ENCODE results near the gene SBF1.
"Not testable (repeated sequence)": the region's sequence is repeated elsewhere in the genome, so short reads cannot be mapped to it uniquely, and the experiment has no call there.

Gene SBF1, protein sequence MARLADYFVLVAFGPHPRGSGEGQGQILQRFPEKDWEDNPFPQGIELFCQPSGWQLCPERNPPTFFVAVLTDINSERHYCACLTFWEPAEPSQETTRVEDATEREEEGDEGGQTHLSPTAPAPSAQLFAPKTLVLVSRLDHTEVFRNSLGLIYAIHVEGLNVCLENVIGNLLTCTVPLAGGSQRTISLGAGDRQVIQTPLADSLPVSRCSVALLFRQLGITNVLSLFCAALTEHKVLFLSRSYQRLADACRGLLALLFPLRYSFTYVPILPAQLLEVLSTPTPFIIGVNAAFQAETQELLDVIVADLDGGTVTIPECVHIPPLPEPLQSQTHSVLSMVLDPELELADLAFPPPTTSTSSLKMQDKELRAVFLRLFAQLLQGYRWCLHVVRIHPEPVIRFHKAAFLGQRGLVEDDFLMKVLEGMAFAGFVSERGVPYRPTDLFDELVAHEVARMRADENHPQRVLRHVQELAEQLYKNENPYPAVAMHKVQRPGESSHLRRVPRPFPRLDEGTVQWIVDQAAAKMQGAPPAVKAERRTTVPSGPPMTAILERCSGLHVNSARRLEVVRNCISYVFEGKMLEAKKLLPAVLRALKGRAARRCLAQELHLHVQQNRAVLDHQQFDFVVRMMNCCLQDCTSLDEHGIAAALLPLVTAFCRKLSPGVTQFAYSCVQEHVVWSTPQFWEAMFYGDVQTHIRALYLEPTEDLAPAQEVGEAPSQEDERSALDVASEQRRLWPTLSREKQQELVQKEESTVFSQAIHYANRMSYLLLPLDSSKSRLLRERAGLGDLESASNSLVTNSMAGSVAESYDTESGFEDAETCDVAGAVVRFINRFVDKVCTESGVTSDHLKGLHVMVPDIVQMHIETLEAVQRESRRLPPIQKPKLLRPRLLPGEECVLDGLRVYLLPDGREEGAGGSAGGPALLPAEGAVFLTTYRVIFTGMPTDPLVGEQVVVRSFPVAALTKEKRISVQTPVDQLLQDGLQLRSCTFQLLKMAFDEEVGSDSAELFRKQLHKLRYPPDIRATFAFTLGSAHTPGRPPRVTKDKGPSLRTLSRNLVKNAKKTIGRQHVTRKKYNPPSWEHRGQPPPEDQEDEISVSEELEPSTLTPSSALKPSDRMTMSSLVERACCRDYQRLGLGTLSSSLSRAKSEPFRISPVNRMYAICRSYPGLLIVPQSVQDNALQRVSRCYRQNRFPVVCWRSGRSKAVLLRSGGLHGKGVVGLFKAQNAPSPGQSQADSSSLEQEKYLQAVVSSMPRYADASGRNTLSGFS (N-terminal part only)

DNA sequence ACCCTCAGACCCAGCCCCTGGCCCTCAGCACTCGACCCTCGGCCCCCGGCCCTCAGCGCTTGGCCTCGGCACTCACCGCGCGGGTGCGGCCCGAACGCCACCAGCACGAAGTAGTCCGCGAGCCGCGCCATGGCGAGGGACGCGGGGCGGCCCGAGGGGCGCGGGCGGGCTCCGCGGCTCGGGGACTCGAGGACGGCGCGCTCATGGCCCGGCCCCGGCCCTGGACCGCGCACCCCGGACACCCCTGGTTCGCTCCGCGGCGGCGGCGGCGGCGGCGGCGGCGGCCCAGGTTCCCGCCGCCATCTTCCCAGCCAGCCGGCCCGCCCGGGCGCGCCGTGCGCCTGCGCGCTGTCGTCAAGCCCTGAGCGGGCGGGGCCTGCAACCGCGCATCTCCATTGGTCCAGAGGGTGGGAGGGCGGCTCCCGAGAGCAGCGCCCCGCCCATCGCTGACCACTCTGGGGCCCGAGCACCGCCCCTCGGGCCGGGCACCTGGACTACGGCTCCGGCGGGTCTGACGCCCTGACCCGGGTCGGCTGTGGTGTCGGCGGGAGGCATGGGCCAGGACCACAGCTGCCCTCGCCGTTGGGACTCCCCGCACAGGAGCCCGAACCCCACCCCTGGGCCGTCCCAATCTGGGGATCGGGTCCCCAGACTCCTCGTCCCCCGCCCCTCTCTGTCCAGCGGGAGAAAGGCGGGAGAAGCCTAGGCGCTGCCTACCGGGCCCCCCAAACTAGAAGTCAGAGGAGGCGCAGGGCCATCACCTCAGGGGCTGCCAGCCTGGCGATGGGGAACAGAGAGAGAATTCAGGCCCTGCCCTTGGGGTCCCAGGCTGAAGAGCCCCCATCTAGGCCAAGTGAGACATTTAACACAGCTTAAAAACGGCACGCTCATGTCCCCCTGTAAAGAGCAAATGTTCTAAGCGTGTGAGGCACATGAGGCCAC is at the start of gene SBF1:
TSS of gene SBF1 (minus strand) at position 326 of the 942 bp plus-strand sequence. CDS start at position 131, 195 bp downstream.
- DNase-seq, result peak; percentile 87

DNA sequence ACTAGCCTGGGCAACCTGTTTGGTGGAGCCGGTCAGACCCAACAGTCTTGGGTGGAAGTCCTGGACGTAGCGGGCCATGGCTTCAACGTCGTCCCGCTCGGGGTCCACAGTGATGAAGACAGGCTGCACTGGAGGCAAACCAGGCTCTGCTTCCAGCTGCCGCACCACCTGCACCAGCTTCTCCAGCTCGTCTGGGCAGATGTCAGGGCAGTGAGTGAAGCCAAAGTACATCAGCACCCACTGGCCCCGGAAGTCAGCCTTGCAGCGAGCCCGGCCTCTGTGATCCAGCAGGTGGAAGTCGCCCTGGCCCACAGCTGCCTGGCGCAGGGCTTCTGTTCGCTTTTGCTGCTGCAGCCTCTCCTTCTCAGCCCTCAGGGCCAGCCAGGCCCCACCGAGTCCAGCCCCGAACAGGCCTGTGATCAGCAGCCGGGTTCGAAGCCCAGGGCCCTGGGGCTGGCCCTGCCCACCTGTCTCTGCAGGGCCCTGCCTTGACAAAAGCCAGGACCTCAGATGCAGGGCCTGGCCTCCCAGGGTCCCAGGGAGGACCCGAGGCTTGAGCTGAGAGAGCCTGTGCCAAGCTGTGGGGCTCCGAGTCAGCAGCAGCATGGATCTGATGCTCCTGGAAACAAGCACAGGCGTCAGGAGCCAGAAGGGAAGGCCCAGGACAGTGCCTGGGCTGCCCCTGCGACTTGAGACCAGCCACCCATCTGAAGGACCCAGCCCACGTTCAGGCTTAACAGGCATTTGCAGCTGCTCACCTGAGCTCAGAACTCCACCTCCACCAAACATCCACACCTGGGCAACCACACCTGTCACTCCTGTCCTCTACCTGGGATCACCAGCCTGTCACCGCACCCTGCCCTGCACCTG is 49.2 kb upstream of the SBF1 start:
- no peak for DNase-seq

DNA sequence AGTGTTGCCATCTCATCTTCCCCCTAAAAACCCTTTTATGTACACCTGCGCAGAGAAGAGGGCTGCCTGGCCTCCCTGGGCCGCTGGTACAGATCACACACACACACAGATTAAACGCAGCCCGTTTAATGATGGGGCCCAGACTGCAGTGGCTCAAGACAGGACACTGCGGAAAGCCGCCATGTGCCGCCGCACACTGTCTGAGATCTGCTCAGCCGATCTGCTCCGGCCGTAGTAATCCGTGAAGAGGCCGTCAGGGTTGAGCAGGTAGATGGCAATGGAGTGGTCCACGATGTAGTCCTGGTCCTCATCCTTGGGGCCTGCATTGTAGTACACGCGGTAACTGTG is 48.6 kb upstream of the SBF1 start:
- DNase-seq, result no peak

DNA sequence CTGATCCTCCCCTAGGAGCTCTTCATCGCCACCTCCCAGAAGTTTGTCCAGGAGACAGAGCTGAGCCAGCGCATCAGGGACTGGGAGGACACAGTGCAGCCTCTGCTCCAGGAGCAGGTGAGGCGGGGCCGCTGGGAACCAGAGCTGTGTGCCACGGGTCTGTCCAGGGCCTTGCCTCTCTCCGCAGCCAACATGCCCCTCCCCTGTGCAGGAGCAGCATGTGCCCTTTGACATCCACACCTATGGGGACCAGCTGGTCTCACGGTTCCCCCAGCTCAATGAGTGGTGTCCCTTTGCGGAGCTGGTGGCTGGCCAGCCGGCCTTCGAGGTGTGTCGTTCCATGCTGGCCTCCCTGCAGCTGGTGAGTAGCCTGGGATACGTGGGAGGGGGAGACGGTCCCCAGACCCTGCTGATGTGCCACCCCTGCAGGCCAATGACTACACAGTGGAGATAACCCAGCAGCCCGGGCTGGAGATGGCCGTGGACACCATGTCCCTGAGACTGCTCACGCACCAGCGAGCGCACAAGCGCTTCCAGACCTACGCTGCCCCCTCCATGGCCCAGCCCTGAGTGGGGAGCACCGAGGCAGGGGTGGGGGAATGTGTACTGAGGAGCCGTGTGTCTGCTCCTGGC is 48.1 kb upstream of the SBF1 start:
- DNase-seq, result no peak

DNA sequence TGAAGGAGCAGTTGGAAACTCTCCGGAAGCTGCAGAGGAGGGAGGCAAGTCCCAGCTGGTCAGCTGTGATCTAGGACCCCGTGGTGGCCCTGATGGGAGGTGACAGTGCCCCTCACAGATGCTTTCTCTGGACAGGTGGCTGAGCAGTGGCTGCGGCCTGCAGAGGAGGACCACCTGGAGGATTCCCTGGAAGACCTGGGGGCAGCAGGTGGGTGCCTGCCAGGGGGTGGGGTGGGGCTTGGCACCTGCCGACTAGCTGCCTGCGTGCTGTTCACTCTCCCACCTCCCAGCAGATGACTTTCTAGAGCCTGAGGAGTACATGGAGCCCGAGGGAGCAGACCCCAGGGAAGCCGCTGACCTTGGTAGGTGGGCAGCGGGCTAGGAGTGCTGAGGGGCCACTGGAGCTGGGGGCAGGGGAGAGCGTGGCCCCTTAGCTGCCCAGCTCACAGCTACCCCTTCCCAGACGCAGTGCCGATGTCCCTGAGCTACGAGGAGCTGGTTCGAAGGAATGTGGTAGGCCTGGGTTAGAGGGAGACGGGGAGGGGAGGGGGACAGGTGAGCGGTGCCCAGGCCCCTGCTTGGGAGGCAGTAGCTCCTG is 47.5 kb upstream of the SBF1 start:
- DNase-seq, result no peak

DNA sequence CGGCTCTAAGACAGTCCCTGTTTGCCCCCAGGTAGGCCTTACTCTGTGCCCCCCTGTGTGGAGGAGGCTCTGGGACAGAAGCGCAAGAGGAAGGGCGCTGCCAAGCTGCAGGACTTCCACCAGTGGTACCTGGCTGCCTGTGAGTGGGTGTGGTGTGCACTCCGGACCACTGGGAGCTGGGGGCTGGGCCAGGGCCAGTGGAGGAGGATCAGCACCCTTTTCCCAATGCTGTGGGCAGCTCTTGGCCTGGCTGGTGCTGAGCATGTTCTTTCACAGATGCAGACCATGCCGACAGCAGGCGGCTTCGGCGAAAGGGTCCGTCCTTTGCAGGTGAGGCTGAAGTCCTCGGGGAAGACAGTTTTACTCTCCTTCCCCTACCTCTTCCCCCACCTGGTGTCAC is 46.9 kb upstream of the SBF1 start:
- DNase-seq, result no peak

DNA sequence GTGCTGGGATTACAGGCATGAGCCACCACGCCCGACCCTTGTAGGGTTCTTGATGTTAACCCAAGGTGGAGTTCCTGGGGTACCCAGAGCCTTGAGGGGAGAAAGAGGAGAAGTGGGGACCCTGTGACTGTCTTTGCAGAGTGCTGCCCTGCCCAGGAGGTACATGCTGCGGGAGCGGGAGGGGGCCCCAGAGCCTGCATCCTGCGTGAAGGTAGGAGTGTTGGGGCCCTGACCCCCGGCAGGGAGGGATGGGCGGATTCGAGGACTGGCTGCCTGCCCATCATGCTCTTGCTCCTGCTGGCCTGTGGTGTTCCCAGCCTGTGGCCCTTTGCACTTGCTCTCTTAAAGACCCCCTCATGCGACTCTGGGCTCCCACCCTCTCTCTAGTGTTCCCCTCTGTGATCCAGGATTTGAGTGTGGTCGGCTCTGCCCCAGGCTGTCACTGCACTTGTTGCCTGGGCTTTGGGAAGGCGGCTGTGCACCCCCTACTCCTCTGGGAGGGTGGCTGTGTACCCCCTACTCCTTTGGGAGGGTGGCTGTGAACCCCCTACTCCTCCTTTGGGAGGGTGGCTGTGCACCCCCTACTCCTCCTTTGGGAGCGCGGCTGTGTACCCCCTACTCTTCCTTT is 46.1 kb upstream of the SBF1 start:
- DNase-seq, result no peak

DNA sequence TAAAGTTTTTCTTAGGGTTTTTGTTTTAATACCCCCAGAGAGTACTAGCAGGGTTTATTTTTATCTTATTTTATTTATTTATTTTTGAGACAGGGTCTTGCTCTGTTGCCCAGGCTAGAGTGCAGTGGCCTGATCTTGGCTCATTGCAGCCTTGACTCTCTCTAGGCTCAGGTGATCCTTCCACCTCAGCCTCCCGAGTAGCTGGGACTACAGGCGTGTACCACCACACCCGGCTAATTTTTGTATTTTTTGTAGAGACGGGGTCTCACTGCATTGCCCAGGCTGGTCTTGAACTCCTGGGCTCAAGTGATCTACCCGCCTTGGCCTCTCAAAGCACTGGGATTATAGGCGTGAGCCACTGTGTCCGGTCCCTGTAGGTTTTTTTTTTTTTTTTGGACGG is 45.3 kb upstream of the SBF1 start:
- DNase-seq, result not testable (repeated sequence)

DNA sequence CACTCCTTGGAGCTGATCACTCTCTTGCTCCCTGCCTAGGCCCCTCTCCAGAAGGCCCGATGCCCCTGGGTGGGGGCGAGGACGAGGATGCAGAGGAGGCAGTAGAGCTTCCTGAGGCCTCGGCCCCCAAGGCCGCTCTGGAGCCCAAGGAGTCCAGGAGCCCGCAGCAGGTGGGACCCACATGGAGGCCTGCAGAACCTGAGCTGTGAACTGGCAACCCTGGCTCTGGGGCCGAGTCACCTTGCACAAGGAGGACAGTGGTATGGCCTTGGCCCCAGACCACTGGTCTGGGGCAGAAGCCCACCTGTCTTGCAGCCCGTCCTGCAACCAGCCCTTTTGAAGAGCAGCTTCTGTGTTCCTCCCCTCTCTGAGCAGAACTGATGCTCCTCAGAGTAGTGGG is 44.3 kb upstream of the SBF1 start:
- DNase-seq, result no peak

DNA sequence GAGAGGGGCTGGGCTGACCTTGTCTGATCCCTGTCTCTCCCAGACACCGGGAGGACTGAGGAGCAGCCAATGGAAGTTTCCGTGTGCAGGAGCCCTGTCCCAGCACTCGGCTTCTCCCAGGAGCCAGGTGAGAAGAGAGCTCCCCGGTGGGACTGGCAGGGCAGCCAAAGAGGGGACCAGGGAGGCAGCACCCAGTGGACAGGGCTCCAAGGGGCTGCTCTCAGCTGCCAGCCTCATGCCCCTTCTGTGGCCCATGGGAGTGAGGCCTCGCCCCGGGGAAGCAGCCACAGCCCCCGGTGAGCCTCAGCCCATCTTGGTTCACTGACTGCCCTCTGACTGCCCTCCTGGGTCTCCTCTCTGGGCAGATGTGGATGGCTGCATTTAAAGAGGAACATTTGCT is 43.8 kb upstream of the SBF1 start:
- no peak for DNase-seq

DNA sequence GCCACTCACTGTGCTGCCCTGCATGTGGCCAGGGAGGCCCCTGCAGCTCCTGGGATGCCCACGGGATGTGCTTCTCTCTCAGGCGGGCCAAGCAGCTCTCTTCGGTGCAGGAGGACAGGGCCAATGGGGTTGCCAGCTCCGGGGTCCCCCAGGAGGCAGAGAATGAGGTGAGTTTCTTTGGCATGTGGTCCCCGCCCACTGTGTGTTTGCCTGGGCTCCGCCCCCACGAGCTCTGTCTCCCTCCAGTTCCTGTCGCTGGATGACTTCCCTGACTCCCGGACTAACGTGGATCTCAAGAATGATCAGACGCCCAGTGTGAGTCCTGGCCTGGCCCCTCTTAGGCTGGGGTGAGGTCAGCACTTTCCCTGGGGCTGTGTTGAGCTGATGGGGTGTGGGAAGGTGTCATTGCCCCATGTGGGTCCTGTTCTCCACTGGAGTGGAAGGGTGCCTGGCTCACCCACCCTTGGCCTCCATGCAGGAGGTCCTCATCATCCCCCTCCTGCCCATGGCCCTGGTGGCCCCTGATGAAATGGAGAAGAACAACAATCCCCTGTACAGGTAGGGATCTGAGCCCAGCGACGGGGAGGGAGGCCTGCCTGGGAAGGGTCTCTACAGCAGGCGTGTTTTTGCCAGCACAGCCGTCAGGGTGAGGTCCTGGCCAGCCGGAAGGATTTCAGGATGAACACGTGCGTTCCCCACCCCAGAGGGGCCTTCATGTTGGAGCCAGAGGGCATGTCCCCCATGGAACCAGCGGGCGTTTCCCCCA is 42.8 kb upstream of the SBF1 start:
- no peak for DNase-seq

DNA sequence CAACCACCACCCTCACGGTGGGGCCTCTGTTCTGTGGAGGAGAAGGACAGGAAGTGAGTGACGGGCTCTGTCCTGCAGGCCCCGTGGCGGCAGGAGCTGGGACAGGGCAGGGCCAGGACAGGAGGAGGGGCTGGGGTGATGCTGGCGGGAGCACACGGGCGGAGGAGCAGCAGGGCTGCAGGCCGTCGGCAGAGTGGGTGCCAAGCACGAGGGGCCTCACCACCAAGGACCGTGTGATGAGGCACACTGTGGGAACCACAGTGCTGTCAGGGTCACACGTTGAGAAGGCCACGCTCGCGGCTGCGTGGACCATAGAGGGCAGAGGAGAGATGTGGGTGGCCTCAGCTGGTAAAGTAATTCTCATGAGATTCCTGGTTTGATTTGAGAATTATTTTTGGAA is 42.1 kb upstream of the SBF1 start:
- DNase-seq, result no peak

DNA sequence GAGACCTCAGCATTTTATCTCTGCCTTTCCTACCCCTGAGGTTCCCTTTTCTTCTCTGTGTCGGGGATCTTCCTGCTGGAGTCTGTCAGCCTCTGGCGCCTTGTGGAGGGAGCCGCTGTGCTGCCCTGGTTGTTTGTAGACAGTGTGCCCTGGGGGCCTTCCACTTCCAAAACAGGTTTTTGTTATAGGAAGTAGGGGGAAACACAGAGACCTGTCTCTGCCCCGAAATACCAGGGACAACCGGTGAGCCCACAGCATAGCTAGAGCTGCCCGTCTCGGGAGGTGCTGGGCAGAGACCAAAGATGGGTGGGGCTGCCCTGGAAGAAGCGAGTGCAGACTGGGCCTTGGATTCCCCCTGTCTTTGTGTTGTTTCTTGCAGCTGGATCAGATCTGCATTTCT is 41.2 kb upstream of the SBF1 start:
- no peak for DNase-seq

DNA sequence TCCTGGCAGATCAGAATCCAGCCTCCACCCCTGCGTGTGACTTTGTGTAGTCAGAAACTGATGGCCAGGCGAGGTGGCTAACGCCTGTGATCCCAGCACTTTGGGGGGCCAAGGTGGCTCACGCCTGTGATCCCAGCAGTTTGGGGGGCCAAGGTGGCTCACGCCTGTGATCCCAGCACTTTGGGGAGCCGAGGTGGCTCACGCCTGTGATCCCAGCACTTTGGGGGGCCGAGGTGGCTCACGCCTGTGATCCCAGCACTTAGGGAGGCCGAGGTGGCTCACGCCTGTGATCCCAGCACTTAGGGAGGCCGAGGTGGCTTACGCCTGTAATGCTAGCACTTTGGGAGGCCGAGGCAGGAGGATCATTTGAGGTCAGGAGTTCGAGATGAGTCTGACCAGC is 38.3 kb upstream of the SBF1 start:
- DNase-seq, result no peak

DNA sequence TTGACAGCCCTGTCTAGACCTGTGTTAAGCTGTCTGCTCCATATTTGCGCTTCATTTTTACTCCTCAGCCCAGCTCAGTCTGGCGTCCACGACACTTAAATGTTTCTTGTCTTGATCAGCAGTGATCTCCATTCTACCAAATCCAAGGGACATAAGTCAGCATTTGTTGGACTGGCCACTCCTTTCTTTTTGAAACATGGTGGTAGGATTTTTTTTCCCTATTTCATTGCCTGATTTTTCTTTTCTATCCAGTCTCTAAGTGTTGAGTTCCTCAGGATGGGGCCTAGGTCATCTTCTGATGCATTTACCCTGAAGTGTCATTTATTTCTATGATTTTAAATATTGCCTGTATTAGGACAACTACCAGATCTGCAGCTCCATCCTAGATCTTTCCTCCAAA is 34.1 kb upstream of the SBF1 start:
- no peak for DNase-seq

DNA sequence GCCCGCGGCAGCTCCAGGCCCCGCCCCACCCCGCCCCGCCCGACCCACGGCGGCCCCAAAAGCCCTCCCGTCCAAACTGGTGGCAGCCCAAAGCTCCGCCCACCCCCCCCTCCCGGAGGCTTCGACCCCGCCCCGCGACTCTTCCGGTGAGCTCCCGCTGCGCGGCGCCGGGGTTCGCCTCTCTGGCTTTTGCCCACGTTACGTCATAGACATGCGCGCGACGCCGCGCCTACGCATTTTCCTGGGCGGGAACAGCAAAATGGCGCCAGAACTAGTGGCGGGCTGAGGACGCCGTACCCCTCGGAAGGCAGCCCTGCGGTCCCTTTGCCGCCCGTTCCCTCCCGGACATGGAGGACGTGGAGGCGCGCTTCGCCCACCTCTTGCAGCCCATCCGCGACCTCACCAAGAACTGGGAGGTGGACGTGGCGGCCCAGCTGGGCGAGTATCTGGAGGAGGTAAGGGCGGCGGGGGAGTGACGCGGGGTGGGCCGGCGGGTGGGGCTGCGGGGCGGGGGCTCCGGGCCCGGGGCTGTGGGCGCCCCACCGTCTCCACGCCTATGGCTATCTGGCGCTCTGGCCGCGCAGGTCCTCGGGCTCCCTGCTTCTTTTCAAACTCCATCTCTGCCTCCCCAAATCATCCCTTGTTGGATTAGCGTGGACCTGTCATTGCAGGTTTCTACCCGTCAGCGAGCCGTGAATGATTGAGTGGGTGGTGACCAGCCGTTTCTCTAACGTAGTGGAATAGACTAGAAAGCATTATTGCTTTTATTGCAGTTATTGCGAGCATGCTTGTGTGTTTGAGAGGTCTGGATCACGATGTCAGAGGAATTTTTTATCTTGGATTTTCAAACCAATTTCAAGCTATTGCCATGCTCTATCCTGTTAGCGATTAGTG is 33.4 kb upstream of the SBF1 start, which contains the start of gene NCAPH2:
TSS of gene NCAPH2 (plus strand) at position 234 of the 894 bp plus-strand sequence. CDS start at position 348, 114 bp downstream.
- DNase-seq, result peak; percentile 96

DNA sequence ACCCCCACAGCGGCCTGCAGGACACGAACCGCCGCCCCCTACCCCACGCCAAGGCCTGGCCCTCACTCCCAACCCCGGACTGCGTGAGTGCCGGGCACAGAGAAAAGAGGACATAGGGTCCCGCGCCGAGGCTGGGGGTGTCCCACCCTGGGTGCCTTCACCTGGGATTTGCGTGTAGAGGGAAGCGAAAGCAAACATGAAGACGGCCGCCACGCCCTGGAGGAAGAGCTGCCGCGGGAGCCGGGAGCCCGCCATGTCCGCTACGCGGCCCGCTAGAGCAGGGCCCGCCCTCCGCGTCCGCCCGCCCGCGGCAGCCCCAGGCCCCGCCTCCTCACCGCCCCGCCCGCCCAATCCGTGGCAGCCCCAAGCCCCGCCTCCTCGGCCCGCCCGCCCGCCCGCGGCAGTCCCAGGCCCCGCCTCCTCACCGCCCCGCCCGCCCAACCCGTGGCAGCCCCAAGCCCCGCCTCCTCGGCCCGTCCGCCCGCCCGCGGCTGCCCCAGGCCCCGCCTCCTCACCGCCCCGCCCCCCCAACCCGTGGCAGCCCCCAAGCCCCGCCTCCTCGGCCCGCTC is 32.7 kb upstream of the SBF1 start, which contains the start of gene LMF2:
TSS of gene LMF2 (minus strand) at position 282 of the 570 bp plus-strand sequence. CDS start at position 255, 27 bp downstream.
- peak; percentile 92 for DNase-seq
